HCT116 (cell line): ENCODE results near the gene LEAP2. TPM values are rescaled to one million over a fixed set of nuclear protein-coding genes. Genes with fewer than 3 reads are reported as not detected.

Experiments used
- ATAC-seq: fragments of 200-7000 bp; cut with Tn5 transposase; 2 replicates; pipeline ENCODE4 v1.9.1; 2020; ENCODE audit warnings: mild to moderate bottlenecking, moderate library complexity
- BruUV-seq: library from RNA; stranded (reverse); fragments of 400-500 nt; replicated peaks from 2 replicates; lab custom pipeline; 2021; lab: Mats Ljungman, UMichigan
- CTCF ChIA-PET: fragments of 300-600 bp; sonication (Branson Sonifier 250); formaldehyde crosslinking; loops from one replicate; lab custom pipeline; 2021; ENCODE audit warnings: antibody characterized with exemption; lab: Charles Lee
- POLR2A ChIA-PET: fragments of 300-600, 350-600 bp; sonication (Branson Sonifier 250); formaldehyde crosslinking; loops from one replicate; lab custom pipeline; 2021; ENCODE audit warnings: antibody characterized with exemption; lab: Charles Lee
- RAD21 ChIA-PET, 2 experiments: fragments of 300-600 bp; sonication (Branson Sonifier 250); formaldehyde crosslinking; loops; one replicate each; lab custom pipeline; 2023; ENCODE audit warnings: low total read pairs in 2 of 2; ENCODE audit not compliant: uncharacterized antibody in 2 of 2, unreplicated experiment in 2 of 2, low non-redundant PET in 1 of 2; lab: Charles Lee
- DNase-seq: peaks from one replicate; pipeline ENCODE4 v3.0.0-alpha.2; 2010; ENCODE audit warnings: low read depth, low spot score
- H2AFZ ChIP-seq: fragments of 200-600 bp; shearing (Covaris generic), sonication (generic); 2 replicates; pipeline ENCODE4 v1.6.1; 2017; ENCODE audit warnings: low read depth, mixed run types, mixed read lengths, antibody characterized with exemption, low read length; ENCODE audit not compliant: poor library complexity, severe bottlenecking
- H3K27ac ChIP-seq: 2 replicates; pipeline ENCODE4 v1.5.1; 2012; ENCODE audit warnings: low read depth, low read length
- H3K27me3 ChIP-seq: fragments of 200-600 bp; sonication (generic); 2 replicates; pipeline ENCODE4 v1.6.1; 2016; ENCODE audit warnings: mixed run types, low read length, mixed read lengths; ENCODE audit not compliant: insufficient read depth
- H3K36me3 ChIP-seq, 2 experiments: fragments of 200-500 bp in 1 of 2; fragments of 200-600 bp in 1 of 2; sonication (Bioruptor generic) in 1 of 2; sonication (generic) in 1 of 2; 2 replicates each; pipeline versions ENCODE4 v1.5.1 to v1.6.1; 2014 to 2016; ENCODE audit warnings: low read length in 2 of 2, inconsistent platforms in 1 of 2, mixed read lengths in 1 of 2, mixed run types in 1 of 2; ENCODE audit not compliant: insufficient read depth in 2 of 2, control insufficient read depth in 1 of 2
- H3K4me1 ChIP-seq, 2 experiments: fragments of 200-600 bp in 1 of 2; sonication (generic) in 1 of 2; 2 replicates each; pipeline versions ENCODE4 v1.5.1 to v1.6.1; 2012 to 2017; ENCODE audit warnings: low read length in 2 of 2, inconsistent platforms in 1 of 2, mild to moderate bottlenecking in 1 of 2, mixed read lengths in 1 of 2, mixed run types in 1 of 2, moderate library complexity in 1 of 2; ENCODE audit not compliant: insufficient read depth in 2 of 2, control insufficient read depth in 1 of 2
- H3K4me2 ChIP-seq: fragments of 200-600 bp; sonication (generic); 2 replicates; pipeline ENCODE4 v1.6.1; 2017; ENCODE audit warnings: mixed run types, low read length, mixed read lengths
- H3K4me3 ChIP-seq, 2 experiments: fragments of 200-600 bp in 1 of 2; sonication (generic) in 1 of 2; replicated peaks in 1 of 2; 2 replicates each; pipeline ENCODE4 v1.5.1; 2011 to 2016; ENCODE audit warnings: low read length in 2 of 2, control low read depth in 1 of 2, low read depth in 1 of 2, mild to moderate bottlenecking in 1 of 2, mixed read lengths in 1 of 2, mixed run types in 1 of 2
- H3K79me2 ChIP-seq: fragments of 200-600 bp; sonication (generic); 2 replicates; pipeline ENCODE4 v1.6.1; 2017; ENCODE audit warnings: mild to moderate bottlenecking, mixed run types, low read length, moderate library complexity, mixed read lengths; ENCODE audit not compliant: insufficient read depth
- H3K9ac ChIP-seq: fragments of 200-600 bp; sonication (generic); 2 replicates; pipeline ENCODE4 v1.6.1; 2016; ENCODE audit warnings: low read length, mixed read lengths
- H3K9me2 ChIP-seq: fragments of 200-600 bp; sonication (generic), shearing (Covaris generic); 2 replicates; pipeline ENCODE4 v1.6.1; 2017; ENCODE audit warnings: mixed run types, mild to moderate bottlenecking, moderate library complexity; ENCODE audit not compliant: insufficient read depth
- H3K9me3 ChIP-seq, 2 experiments: fragments of 200-500 bp in 1 of 2; fragments of 200-600 bp in 1 of 2; sonication (Bioruptor generic) in 1 of 2; sonication (generic) in 1 of 2; 2 replicates each; pipeline ENCODE4 v1.6.1; 2014 to 2017; ENCODE audit warnings: low read length in 2 of 2, mixed read lengths in 2 of 2, inconsistent platforms in 1 of 2, low read depth in 1 of 2, mild to moderate bottlenecking in 1 of 2, mixed run types in 1 of 2, moderate library complexity in 1 of 2; ENCODE audit not compliant: control insufficient read depth in 1 of 2, insufficient read depth in 1 of 2
- H4K20me1 ChIP-seq: fragments of 200-600 bp; sonication (generic), shearing (Covaris generic); 2 replicates; pipeline ENCODE4 v1.6.1; 2017; ENCODE audit warnings: mixed run types, mild to moderate bottlenecking, moderate library complexity; ENCODE audit not compliant: insufficient read depth
- CBX3 ChIP-seq: IDR thresholded peaks from 2 replicates; pipeline ENCODE4 v1.6.1; 2012; ENCODE audit warnings: low read depth
- CEBPB ChIP-seq: IDR thresholded peaks from 2 replicates; pipeline ENCODE4 v1.6.1; 2012; ENCODE audit warnings: low read depth
- EGR1 ChIP-seq: IDR thresholded peaks from 2 replicates; pipeline ENCODE4 v1.6.1; 2012; ENCODE audit warnings: low read depth
- FOSL1 ChIP-seq: IDR thresholded peaks from 2 replicates; pipeline ENCODE4 v1.6.1; 2012; ENCODE audit warnings: low read depth
- JUND ChIP-seq: IDR thresholded peaks from 2 replicates; pipeline ENCODE4 v1.6.1; 2012
- POLR2A ChIP-seq: IDR thresholded peaks from 2 replicates; pipeline ENCODE4 v1.7.0; 2011; ENCODE audit warnings: borderline replicate concordance; ENCODE audit not compliant: insufficient read depth, insufficient read length; ENCODE audit errors: extremely low read depth
- POLR2AphosphoS5 ChIP-seq: IDR thresholded peaks from 2 replicates; pipeline ENCODE4 v1.6.1; 2011; ENCODE audit warnings: mild to moderate bottlenecking, low read depth, low read length, moderate library complexity
- SP1 ChIP-seq: IDR thresholded peaks from 2 replicates; pipeline ENCODE4 v1.6.1; 2012; ENCODE audit warnings: low read depth
- SRF ChIP-seq: IDR thresholded peaks from 2 replicates; pipeline ENCODE4 v1.6.1; 2012; ENCODE audit warnings: low read depth
- ZNF274 ChIP-seq: fragments of 200-500 bp; sonication (Bioruptor generic); IDR thresholded peaks from 2 replicates; pipeline ENCODE4 v1.6.1; 2014; ENCODE audit warnings: mild to moderate bottlenecking, low read depth, low read length, inconsistent platforms
- intact Hi-C: fragments of 100-400 bp; cut with micrococcal nuclease; formaldehyde crosslinking; loops from 2 replicates; pipeline ENCODE4 v1.10.0; 2022
- total RNA-seq: library from RNA; stranded (reverse); gene quantifications from one replicate; pipeline ENCODE4 v1.2.1, GENCODE V29; 2021; ENCODE audit not compliant: unreplicated experiment
- TF ChIP-seq, protein P1 (sequence below), 3 experiments: fragments of 200-600 bp in 1 of 3; sonication (generic) in 1 of 3; IDR thresholded peaks in 2 of 3; conservative IDR thresholded peaks in 1 of 3; 2 replicates each; pipeline ENCODE4 v1.5.1; 2012 to 2017; ENCODE audit warnings: low read depth in 2 of 3, low read length in 2 of 3, antibody characterized with exemption in 1 of 3, borderline replicate concordance in 1 of 3, control low read depth in 1 of 3, mild to moderate bottlenecking in 1 of 3, mixed read lengths in 1 of 3, mixed run types in 1 of 3, moderate library complexity in 1 of 3; ENCODE audit not compliant: insufficient read depth in 1 of 3
- TF ChIP-seq, protein P2 (sequence below): IDR thresholded peaks from 2 replicates; pipeline ENCODE4 v1.6.1; 2012
- TF ChIP-seq, protein P3 (sequence below): IDR thresholded peaks from 2 replicates; pipeline ENCODE4 v1.6.1; 2011; ENCODE audit warnings: mild to moderate bottlenecking, low read length, moderate library complexity; ENCODE audit not compliant: insufficient replicate concordance; ENCODE audit errors: extremely low read depth
- TF ChIP-seq, protein P4 (sequence below): IDR thresholded peaks from 2 replicates; pipeline ENCODE4 v1.6.1; 2012; ENCODE audit warnings: low read depth

Gene LEAP2
- total RNA-seq, 1 experiment from 2014 or later: 1.2 TPM

DNA sequence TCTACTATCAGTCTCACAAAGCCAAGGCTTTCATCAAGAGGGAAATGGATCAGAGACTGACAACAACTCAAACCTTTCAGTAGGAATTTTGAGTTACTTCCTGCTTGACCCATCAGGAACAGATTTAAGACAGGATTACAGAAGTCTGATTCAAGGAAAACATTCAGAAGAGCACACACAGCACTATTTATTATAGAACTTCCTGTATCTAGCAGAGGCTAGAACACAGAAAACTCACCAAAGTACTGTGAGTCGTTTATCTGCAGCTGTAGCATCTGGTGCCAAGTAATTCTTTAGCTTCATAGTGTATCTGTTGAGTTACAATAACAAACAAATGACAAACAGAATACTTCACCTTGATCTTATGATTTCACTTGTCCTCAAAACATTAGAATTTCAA lies 13.8 kb downstream of the LEAP2 start:
- peaks cover 12 to 53% of the 10 kb centered on the region in 2 experiments for H3K36me3 ChIP-seq
- H3K4me1 ChIP-seq: no peaks in the 10 kb centered on the region
- H3K9me2 ChIP-seq: no peaks in the 10 kb centered on the region
- no peak for DNase-seq
- intact Hi-C loops: no loop called here
- no peak overlapping the region for H3K4me3 ChIP-seq
- H3K27me3 ChIP-seq: no peaks in the 10 kb centered on the region
- ATAC-seq: no peak
- ChIA-PET POLR2A (no interaction called here), CTCF (no interaction called here), RAD21 (no interaction called here)
- no peak overlapping the region for H3K9ac ChIP-seq
- H3K79me2 ChIP-seq: no peaks in the 10 kb centered on the region
- no peak overlapping the region for H3K4me2 ChIP-seq
- H2AFZ ChIP-seq: no peak overlapping the region
- no peaks in the 10 kb centered on the region for H4K20me1 ChIP-seq
- no TSS peak for BruUV-seq
- no peaks in the 10 kb centered on the region for H3K9me3 ChIP-seq
- no peak for TF ChIP-seq CBX3
- TF ChIP-seq POLR2A: no peak
- TF ChIP-seq EGR1: no peak
- TF ChIP-seq, all 23 proteins: peak for 0
- no peak overlapping the region for H3K27ac ChIP-seq

DNA sequence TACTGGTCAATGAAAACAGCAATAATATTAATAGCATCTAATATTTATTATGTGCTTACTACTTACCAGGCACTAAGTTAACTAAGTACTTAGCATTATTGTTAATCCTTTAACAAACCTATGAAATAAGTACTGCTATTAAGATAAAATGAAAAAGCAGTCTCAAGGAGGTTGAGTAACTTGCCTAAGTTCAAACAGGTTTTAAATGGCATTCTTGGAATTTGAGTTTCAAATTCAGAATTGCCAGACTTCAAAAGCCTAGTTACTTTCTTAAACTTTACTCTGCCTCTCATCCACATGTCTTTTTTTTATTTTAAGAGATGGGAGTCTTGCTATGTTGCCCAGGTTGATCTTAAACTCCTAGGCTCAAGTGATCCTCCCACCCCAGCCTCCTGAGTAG lies 16.0 kb downstream of the LEAP2 start:
- Histone ChIP-seq H3K27me3 (no peaks in the 10 kb centered on the region), H3K27ac (no peak overlapping the region), H3K9me3 (no peaks in the 10 kb centered on the region), H3K4me2 (no peak overlapping the region), H3K4me1 (no peaks in the 10 kb centered on the region), H3K9me2 (no peaks in the 10 kb centered on the region), H2AFZ (no peak overlapping the region), H3K9ac (no peak overlapping the region), H4K20me1 (no peaks in the 10 kb centered on the region), H3K36me3 (peaks cover 20 to 52% of the 10 kb centered on the region in 2 experiments), H3K79me2 (no peaks in the 10 kb centered on the region), H3K4me3 (no peak overlapping the region)
- BruUV-seq: no TSS peak
- ATAC-seq (no peak), DNase-seq (no peak)
- ChIA-PET POLR2A (no interaction called here), RAD21 (no interaction called here), CTCF (no interaction called here)
- intact Hi-C loops: no loop called here
- no peak for TF ChIP-seq JUND
- TF ChIP-seq CEBPB: no peak
- TF ChIP-seq, protein P1, sequence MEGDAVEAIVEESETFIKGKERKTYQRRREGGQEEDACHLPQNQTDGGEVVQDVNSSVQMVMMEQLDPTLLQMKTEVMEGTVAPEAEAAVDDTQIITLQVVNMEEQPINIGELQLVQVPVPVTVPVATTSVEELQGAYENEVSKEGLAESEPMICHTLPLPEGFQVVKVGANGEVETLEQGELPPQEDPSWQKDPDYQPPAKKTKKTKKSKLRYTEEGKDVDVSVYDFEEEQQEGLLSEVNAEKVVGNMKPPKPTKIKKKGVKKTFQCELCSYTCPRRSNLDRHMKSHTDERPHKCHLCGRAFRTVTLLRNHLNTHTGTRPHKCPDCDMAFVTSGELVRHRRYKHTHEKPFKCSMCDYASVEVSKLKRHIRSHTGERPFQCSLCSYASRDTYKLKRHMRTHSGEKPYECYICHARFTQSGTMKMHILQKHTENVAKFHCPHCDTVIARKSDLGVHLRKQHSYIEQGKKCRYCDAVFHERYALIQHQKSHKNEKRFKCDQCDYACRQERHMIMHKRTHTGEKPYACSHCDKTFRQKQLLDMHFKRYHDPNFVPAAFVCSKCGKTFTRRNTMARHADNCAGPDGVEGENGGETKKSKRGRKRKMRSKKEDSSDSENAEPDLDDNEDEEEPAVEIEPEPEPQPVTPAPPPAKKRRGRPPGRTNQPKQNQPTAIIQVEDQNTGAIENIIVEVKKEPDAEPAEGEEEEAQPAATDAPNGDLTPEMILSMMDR (IDR thresholded peaks at IDR 0.05 in 2 of 3, conservative IDR thresholded peaks at IDR 0.05 in 1 of 3; ENCODE audit: borderline replicate concordance in 1 of 3, insufficient read depth in 1 of 3, low read depth in 2 of 3, low read length in 2 of 3): no peak
- TF ChIP-seq, protein P2, sequence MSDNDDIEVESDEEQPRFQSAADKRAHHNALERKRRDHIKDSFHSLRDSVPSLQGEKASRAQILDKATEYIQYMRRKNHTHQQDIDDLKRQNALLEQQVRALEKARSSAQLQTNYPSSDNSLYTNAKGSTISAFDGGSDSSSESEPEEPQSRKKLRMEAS: no peak
- TF ChIP-seq SP1: no peak
- TF ChIP-seq FOSL1: no peak
- TF ChIP-seq ZNF274: no peak
- no peak for TF ChIP-seq SRF
- no peak for TF ChIP-seq POLR2A
- no peak for TF ChIP-seq POLR2AphosphoS5
- TF ChIP-seq, protein P3, sequence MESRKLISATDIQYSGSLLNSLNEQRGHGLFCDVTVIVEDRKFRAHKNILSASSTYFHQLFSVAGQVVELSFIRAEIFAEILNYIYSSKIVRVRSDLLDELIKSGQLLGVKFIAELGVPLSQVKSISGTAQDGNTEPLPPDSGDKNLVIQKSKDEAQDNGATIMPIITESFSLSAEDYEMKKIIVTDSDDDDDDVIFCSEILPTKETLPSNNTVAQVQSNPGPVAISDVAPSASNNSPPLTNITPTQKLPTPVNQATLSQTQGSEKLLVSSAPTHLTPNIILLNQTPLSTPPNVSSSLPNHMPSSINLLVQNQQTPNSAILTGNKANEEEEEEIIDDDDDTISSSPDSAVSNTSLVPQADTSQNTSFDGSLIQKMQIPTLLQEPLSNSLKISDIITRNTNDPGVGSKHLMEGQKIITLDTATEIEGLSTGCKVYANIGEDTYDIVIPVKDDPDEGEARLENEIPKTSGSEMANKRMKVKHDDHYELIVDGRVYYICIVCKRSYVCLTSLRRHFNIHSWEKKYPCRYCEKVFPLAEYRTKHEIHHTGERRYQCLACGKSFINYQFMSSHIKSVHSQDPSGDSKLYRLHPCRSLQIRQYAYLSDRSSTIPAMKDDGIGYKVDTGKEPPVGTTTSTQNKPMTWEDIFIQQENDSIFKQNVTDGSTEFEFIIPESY: no peak
- TF ChIP-seq, protein P4, sequence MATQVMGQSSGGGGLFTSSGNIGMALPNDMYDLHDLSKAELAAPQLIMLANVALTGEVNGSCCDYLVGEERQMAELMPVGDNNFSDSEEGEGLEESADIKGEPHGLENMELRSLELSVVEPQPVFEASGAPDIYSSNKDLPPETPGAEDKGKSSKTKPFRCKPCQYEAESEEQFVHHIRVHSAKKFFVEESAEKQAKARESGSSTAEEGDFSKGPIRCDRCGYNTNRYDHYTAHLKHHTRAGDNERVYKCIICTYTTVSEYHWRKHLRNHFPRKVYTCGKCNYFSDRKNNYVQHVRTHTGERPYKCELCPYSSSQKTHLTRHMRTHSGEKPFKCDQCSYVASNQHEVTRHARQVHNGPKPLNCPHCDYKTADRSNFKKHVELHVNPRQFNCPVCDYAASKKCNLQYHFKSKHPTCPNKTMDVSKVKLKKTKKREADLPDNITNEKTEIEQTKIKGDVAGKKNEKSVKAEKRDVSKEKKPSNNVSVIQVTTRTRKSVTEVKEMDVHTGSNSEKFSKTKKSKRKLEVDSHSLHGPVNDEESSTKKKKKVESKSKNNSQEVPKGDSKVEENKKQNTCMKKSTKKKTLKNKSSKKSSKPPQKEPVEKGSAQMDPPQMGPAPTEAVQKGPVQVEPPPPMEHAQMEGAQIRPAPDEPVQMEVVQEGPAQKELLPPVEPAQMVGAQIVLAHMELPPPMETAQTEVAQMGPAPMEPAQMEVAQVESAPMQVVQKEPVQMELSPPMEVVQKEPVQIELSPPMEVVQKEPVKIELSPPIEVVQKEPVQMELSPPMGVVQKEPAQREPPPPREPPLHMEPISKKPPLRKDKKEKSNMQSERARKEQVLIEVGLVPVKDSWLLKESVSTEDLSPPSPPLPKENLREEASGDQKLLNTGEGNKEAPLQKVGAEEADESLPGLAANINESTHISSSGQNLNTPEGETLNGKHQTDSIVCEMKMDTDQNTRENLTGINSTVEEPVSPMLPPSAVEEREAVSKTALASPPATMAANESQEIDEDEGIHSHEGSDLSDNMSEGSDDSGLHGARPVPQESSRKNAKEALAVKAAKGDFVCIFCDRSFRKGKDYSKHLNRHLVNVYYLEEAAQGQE: no peak
